DMS153 treated with DMSO at 0.1 percent for 48 hours (cell line): Measurements from ENCODE around the gene LETM1.
A peak's percentile ranks its signal among the peaks of the same experiment; 100 is the strongest.

Experiments
- DNase-seq: peaks from one replicate; lab custom pipeline; 2025; ENCODE audit not compliant: unreplicated experiment; lab: John Stamatoyannopoulos, UW

LETM1 gene

DNA sequence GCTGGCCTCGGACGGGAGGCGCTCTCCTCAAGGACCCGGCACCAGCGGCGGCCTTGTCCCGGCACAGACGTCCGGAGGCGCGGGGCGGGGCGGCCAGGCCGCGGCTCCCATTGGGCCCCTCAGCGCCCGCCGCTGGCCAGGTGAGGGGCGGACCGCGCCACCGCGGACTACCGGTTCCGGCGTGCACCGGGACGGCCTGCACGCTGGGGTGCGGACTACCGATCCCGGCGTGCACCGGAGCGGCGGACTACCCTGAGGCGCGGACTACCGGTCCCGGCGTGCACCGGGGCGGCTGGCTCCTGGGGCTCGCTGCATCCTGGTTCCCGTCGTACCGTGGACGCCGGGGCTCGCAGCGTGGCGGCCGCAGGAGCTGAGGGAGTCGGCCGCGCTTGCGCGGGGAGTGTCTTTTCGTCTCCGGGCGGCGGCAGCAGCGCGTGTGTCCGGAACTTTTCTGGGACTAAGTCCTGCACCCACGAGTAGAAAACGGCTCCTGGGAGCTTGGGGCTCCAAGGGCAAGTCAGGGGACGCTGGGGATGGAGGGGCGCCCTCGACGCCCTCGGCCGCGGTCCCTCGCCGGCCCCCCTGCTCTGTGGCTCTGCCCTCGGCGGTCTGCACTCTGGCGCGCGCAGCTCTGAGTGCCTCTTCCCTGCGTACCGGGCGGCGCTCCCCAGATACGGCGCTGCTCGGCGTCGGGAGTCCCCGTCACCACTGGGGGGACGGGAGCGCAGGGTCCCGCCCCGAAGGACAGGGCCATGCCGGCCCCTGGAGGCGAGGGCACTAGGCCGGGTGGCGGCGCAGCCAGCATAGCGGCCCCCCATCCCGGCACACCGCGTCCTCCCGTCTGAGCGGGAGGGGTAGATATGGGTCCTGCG is at the start of gene LETM1:
LETM1 (minus strand) TSS at position 86 of the 872 bp plus-strand sequence. CDS start 206 bp downstream, outside the sequence.
- peak; percentile 61 for DNase-seq

DNA sequence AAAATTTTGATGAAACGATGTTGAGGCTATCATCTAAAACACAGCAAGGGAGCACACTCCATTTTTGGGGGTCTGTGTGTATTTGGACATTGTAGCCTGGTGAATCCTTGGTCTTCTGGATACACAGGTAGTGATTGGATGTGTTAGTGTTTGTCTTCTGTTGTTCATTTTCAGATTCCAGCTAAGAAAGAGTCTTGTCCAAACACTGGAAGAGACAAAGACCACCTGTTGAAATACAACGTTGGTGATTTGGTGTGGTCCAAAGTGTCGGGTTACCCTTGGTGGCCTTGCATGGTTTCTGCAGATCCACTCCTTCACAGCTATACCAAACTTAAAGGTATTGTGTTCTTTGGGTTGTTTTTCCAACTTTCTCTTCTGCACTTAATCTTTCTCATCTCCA is 48.1 kb upstream of the LETM1 start:
- no peak for DNase-seq

GRCh38 chr4:1903035-1903434 is 47.1 kb upstream of the LETM1 start:
- no peak for DNase-seq

DNA sequence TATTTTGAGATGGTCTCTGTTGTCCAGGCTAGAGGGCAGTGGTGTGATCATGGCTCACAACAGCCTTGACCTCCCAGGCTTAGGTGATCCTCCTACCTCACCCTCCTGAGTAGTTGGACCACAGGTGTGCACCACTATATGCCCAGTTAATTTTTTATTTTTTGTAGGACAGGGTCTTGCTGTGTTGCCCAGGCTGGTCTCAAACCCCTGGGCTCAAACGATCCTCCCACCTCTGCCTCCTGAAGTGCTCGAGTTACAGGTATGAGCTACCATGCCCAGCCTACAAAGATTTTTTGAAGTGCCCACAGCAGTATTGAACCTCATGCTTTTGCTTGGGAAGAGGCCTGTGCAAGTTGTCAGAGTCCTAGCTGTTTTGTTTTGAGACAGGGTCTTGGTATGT is 46.3 kb upstream of the LETM1 start:
- DNase-seq, result no peak

DNA sequence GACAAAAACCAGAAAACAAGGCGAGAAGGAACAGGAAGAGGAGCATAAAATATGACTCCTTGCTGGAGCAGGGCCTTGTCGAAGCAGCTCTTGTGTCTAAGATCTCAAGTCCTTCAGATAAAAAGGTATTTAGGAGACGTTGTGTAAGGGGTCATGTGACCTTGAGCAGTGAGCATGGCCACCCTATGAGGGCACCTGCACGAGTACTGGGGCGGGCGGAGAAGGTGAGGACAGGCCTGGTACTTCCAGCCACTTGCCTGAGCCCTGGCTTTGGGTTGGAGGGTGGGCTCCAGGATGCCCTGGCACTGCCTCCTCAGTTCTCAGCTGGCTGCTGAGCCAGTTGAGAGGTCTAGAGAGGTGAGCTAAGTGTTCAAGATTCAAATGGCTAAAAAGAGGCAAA is 45.2 kb upstream of the LETM1 start:
- no peak for DNase-seq

DNA sequence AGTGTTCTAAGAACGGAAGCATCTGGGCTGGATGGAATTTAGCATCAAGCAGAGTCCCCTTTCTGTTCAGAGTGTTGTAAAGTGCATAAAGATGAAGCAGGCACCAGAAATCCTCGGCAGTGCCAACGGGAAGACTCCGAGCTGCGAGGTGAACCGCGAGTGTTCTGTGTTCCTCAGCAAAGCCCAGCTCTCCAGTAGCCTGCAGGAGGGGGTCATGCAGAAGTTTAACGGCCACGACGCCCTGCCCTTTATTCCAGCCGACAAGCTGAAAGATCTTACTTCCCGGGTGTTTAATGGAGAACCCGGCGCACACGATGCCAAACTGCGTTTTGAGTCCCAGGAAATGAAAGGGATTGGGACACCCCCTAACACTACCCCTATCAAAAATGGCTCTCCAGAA is 44.7 kb upstream of the LETM1 start:
- DNase-seq, result no peak

GRCh38 chr4:1900087-1900433 is 44.1 kb upstream of the LETM1 start:
- DNase-seq, result no peak

GRCh38 chr4:1899149-1900086 is 43.5 kb upstream of the LETM1 start:
- DNase-seq, result peak; percentile 9

DNA sequence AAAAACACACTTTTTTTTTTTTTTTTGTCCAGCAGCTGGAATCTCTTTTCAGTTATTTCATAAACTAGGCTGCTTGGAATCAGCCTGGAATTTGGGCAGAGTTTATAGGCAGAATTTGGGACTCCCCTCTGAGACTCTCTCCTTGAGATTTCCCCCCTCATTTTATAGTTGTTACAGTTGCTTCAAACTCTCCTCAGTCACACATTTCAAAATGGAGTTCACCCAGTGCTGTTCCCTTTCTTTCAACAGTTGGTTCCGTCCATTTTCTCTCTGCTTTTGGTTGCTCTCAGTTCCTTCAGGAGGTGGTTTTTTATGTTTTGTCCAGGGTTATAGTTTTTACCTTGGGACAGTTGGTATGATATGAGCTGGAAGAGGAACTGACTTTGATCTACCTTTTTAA is 42.7 kb upstream of the LETM1 start:
- no peak for DNase-seq

DNA sequence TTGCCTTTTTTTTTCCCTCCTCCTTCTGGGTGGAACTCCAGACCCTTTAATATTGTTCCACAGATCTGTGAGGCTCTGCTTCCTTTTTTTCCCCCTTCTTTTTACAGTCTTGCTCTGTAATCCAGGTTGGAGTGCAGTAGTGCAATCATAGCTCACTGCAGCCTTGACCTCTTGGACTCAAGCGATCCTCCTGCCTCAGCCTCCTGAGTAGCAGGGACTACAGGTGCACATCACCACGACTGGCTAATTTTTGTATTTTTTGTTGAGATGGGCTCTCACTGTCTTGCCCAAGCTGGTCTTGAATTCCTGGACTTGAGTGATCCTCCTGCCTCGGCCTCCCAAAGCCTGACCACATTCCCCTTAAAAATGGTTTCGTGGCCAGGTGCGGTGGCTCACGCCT is 42.1 kb upstream of the LETM1 start:
- no peak for DNase-seq

- no peak for DNase-seq
Observed at GRCh38 chr4:1896658-1896991, 40.7 kb upstream of the LETM1 start.

DNA sequence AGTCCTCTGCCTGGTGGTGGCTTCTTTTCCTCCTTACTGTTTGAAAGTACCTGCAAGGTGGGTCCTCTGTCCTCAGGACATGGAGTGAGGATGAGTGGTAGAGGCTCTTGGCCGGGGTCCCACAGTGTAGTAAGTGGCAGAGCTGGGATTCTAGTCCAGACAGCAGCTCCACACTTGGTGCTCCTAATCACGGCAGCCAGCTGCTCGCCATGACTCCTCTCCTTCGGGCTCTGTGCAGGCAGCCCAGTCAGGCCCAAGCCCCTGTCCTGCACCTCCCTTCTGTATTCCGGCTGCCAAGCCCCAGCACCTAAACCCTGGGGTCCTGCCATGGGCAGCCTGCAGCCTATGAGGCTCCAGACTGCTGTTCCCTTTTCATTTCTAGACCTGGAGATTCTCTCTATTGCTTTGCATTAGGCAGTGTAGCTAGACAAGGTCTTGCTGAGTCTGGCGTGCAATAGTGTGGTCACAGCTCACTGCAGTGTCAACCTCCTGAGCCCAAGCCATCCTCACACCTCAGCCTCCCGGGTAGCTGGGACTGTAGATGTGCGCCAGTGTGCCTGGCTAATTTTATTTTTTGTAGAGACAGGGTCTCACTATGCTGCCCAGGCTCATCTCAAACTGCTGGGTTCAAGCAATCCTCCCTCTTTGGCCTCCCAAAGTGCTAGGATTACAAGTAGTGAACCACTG is 40.2 kb upstream of the LETM1 start:
- no peak for DNase-seq

- no peak for DNase-seq
Observed at GRCh38 chr4:1890979-1891570, 35.1 kb upstream of the LETM1 start.

GRCh38 chr4:1887052-1887451 is 31.1 kb upstream of the LETM1 start:
- no peak for DNase-seq

- no peak for DNase-seq
Observed at GRCh38 chr4:1885414-1885813, 29.5 kb upstream of the LETM1 start.

DNA sequence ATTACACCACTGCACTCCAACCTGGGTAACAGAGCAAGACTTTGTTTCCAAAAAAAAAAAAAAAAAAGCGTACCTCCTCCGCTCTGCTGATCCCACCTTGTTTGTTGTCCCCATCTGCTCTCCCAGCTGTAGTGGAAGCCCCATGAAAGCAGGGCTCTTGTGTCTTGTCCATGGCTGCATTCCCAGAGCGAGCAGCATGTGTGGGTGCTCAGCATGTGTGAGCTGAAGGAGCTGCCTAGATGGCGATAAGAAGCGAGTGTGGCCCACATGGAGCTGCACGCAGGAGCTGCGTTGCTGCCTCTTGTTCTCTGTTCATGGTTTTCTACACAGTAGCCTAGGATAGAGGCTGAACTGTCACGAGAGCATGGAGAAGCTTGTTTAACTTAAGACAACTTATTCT is 27.6 kb upstream of the LETM1 start:
- DNase-seq, result no peak

DNA sequence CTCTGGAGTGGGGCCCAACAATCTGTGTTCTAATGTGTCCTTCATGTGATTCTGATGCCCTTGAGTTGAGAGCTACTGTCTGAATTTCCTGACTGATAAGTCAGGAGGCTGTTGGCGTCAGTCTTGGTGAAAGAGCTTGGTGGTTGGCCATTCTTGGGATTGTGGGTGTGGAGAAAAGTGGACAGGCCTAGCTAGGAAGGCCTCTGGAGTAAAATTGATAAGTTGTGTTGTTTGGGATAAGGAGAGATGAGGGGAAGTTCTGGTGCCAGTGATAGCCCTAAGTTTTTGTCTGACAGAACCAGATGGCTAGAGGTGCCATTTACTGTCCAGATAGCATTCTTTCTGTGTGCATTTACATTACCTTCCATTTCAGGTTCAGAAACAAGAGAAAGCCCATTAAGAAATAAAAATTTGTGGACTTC is 26.9 kb upstream of the LETM1 start:
- DNase-seq, result no peak

DNA sequence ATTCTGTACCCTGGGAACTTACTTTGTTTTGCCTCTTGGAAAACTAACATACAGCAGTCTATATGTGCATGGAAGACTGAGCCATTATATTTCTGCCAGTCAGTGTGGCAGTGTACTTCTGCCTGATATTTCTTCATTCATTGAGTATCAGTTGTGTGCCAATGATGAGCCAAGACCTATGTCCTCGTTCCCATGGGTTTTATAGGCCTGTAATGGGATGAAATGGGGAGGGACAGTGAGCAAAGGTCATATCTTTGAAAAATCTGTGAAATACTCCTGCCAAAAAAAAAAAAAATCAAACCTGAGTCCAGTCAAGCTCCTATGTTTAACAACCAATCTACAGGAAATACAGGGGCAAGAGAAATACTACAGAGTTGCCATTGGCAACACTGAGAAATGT is 24.4 kb upstream of the LETM1 start:
- DNase-seq, result no peak

DNA sequence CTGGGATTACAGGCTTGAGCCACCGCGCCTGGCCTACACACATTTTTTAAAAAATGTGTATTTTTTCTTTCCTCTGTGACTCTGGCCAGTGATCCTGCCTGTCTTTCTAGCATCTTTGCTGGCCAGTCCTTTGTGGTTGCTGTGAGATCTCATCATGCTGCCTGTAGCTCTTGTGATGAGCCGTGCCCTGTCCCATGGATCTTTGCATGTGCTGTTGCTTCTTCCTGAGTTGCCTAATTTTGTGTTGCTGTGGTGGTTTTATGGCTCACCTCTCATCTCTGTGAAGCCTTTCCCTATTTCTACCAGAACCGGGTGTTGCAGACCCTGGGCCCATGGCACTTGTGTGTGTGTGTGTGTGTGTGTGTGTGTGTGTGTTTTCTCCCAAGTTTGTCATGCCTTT is 23.5 kb upstream of the LETM1 start:
- no peak for DNase-seq

DNA sequence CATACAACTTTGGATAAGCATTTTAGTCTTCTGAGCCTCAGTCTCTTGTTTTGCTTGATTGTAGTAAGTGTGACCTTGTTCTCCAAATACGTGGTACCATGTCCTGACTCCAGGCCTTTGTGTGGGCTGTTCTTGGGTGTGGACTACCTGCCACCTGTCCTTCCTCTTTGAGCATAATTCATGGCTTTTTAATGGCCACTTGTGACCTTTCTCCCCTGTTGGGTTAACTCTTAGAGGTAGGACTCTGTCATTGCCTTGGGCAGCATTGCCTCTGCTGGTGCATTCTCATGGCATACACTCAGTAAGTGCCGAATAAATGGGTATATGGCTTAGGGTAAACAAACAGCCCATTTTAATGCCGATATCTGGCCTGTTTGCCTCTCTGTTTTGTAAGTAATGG is 18.2 kb upstream of the LETM1 start:
- DNase-seq, result no peak

DNA sequence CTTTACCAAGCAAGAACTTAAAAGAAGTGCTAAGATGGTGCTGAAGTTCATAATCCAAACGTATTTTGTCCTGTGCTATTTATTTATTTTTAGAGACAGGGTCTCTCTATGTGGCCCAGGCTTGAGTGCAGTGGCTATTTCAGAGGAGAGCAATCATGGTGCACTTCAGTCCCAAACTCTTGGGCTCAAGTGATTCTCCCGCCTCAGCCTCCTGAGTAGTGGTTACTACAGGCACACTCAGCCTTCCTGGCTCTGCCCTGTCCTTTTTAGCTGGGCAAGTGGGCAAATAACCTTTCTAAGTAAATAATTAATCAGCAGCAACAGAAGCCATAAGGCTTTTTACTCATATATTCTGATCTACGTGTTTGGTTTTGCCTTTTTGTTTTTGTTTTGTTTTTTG is 17.8 kb upstream of the LETM1 start:
- no peak for DNase-seq
